NCI-H345 treated with DMSO at 0.1 percent for 48 hours (cell line): ENCODE data around the gene KIRREL3.

ENCODE experiments used
- DNase-seq: peaks from one replicate; lab custom pipeline; 2025; ENCODE audit not compliant: unreplicated experiment; lab: John Stamatoyannopoulos, UW

KIRREL3 gene

DNA sequence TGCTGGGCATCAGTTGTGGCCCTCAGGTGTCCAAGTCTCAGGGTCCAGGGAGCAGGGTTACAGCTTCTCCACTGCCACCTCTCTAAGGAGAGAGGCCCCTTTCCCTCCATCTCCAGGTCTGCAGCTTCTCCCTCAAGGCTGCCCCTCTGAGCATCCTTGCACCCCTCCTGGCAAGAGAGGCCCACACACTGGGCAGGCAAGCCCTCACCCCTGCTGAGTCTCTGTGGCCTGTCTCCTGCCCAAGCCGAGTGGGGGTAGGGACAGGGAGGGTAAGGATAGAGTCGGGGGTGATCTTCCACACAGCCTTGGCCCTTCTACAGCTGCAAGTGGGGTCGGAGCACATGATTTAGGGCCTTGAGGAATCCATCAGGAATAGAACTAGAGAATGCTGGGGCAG lies 568.5 kb downstream of the KIRREL3 start:
- DNase-seq, result no peak

DNA sequence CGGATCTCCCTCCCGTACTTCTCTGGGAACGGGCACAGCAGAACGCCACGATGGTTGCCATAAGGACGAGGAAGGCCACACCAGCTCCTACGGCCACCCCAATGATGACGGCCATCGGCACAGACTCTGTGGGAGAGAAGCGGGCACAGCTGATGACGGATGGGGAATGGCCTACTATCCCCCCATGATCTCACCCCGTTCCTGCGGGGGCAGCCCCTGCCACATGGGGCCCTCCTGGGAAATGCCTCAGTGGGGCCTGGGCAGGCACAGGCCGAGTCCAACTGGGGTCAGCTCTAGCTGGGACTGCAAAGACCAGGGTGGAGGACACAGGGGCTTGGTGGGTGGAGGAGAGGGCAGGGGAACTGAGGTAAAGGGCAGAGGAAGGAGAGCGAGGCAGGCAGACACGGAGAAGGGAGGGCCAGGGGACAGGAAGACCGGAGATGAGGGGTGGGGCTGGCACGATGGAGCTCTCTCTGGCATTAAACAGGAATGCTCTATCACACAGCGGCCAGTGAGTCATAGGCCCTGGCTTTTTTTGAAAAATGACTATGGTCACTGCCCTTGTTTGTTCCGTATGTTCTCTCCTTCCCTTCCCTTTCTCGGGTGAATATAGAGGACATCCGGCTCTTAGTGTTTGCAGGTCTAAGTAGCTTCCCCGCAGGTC lies 569.0 kb downstream of the KIRREL3 start:
- DNase-seq, result no peak

DNA sequence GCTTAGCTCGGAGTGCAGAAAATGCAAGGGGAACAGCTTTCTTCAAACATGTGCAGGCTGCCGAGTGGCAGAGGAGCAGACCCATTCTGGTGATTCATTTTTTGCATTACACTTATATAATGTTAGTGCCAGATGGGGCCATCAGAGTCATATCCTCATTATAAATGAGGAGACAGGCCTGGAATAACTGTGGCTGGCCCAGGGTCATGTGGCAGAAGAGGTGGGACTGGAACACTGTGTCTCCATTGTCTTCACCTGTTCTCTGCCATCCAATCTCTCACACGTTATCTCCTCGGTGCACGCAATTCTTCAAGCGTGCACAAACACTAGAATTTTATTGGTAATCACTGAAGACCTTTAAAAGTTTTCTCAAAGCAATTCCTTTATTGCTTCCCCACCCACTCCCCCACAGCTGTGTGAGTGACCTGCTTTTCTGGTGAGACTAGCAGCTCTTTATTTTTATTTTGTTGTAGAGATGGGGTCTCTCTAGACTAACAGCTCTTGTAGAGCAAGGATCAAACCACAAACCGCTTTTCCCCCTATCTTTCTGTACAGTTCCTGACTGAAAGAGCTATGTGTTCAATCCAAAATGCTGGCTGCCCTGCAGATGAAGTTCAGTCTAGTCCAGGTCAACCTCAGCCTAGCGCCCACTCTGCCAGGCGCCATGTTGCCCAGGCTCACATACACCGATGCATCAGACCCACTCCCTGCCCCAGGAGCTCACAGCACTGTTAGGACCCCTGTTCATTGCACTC lies 569.8 kb downstream of the KIRREL3 start:
- no peak for DNase-seq

DNA sequence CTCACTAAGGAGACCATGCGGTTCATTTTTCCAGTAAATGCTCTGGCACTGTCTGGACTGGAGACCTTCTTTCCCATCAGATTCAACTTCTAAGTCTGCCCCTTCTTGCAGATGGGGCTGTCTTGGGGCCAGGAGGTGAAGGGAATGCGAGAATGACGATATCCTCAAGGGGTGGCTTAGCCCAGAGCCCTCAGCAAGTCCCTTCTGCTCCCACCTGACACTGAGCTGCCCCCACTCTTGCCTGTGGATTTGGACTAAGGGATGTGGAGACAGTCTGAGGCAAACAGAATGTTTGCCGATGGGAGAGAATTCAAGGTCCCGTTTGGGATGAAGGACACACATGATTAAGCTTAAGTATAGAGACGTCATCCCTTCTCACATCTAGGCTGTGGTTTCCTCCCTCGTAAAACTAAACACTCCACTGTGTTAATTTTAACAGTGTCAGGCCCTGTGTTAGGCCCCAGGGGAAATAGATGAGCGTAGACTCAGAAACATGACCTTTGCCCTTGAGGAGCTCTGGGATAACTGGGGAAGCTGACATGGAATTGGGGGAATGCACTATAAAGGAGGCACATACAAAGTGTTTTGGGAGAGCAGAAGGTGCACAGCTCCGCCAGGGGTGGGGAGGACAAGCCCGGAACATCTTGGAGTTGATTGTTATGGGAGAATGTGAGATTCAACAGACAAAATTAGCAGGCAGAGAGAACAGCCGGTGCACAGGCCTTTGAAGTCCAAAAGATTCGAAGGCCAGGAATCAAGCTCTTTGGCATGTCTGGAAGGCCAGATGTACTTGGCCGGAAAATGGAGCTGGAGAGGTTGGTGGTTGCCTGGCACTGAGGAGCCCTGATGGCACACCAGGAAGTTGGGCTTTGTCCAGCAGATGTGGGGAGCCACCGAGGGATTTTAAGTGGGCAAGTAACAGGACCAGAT lies 573.5 kb downstream of the KIRREL3 start:
- DNase-seq, result no peak

DNA sequence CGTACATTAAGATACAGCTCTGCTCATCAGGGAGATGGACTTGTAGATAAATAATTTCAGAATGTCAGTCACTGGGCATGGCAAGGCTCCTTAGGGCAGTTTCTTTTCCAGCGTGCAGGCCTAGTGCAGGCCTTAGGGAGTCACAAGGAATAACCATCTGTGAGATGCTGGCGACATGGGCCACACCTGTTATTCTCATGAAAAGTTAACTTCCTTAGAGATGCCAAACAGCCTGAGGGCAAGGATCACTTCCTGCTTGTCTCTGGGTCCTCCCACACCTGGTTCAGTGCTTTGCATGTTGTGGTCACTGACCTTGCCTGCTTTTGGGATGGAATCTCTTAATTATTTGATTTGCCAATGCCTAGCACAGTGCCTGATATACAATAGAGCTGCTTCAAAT lies 574.5 kb downstream of the KIRREL3 start:
- DNase-seq, result no peak

DNA sequence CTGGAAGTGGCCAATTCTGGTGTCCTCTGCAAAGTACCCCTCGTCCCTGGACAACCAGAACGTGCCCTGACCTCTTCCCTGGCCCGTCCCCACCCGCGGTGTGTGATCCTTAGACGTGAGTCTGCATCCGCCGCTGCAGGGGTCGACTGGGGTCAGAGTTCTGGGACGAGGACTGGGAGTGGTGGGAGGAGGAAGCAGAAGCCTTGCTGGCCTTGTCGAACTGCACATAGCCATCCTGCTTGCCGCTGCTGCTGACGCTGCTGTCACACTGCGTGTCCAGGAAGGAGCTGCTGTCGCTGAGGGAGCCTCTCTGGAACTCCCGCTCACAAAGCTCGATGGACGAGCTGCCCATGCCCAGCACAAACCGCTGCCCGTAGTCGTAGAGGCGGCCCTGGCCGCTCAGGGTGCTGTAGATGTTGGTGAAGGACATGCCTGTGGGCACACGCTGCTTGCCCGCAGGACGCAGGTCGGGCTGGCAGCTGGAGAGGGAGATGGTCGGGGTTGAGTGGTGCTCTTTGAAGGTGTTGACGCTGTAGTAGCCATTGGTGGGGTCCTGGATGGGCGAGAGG lies 576.0 kb downstream of the KIRREL3 start:
- DNase-seq, result no peak

DNA sequence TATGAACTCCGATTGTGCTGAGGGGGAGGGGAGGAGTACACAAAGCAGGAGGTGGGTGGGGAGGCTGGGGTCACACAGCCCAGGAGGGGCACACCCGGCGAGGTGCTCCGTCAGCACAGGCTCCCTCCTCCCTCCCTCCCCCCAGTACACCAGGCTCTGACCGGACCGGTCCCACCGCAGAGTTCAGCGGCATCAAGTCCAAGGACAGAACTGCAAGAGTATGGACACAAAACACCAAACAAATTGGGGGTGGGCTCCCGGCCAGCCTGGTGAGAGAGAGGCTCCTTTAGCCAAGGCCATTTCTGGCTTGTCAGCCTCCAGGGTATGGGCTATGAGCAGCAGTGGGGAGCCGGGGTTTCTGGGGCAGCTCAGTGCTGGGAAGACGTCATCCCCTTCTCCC lies 576.8 kb downstream of the KIRREL3 start:
- DNase-seq, result no peak

DNA sequence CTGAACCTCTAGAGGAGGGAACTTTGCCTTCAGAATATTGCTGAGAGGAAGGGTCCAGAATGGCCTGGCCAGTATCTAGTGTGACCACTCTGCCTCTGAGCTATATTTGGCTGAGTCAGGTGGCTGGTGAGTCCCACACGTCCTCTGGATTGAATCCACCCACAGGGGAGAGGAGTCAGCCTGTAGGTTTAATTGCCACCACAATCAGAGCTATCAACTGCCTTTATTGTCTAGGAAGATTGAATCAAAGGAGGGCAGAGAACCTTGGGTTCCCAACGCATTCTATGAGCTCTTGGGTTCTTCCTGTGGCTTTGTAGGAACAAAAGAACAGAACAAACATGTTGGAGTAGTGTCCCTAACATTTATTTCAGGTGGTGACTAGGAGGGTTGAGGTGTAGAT lies 577.4 kb downstream of the KIRREL3 start:
- no peak for DNase-seq

DNA sequence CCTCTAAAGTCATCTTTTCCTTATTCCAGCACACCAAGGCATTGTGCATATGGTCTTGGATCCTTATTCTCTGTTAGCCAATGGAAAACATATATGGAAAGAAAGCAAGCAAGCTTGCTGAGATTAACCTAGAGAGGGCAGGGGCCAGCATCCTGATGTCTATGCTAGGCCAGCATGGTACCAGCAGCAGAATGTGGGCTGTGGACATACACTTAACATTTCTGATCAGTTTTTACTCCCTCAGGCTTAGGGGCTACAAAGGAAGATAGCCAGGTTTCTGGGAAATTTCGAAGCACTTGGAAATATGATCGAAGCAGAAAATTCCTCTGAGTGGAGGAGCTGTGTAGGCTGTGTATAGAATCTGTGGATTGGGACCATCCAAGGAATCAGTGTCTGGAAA lies 578.1 kb downstream of the KIRREL3 start:
- DNase-seq, result no peak

DNA sequence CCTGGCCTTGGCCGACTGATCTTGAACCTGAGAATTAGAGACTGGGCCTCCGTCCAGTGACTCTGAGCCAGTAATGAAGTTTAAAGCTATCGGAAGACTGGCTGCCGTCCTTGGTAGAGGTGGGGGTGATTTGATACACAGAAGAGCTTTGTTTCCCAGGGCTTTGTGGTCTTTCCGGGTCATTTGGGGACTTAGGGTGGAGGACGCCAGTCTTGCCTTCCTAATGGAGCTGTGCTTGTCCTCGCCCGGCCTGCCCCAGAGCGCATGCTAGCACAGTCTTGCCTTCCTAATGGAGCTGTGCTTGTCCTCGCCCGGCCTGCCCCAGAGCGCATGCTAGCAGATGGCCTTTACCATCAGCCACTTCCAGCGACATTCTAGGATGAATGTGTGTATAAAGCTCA lies 579.3 kb downstream of the KIRREL3 start:
- DNase-seq, result no peak

DNA sequence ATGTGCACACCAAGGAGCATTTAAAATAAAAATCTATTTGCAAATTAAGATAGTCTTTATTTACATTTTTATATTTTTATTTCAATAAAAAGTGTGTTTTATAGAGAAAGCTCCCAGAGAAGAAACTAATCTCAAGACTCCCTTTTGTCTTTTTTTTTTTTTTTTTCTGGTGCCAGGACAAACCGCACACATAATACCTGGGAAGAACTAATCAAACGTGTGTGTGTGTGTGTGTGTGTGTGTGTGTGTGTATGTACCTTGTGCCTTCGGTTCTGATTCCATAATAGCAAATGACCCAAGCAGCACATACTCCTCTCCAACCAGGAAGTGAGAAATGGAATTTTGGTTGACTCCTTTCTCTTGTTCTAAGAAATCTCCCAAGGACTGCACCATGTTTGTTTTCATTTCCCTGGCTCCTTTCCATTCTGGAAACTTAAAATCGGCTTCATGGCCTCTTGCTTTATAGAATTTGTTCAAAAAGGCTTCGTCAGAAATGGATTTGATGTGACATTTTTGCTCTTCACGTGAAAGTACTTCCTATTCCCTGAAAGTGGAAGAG lies 579.8 kb downstream of the KIRREL3 start:
- no peak for DNase-seq

DNA sequence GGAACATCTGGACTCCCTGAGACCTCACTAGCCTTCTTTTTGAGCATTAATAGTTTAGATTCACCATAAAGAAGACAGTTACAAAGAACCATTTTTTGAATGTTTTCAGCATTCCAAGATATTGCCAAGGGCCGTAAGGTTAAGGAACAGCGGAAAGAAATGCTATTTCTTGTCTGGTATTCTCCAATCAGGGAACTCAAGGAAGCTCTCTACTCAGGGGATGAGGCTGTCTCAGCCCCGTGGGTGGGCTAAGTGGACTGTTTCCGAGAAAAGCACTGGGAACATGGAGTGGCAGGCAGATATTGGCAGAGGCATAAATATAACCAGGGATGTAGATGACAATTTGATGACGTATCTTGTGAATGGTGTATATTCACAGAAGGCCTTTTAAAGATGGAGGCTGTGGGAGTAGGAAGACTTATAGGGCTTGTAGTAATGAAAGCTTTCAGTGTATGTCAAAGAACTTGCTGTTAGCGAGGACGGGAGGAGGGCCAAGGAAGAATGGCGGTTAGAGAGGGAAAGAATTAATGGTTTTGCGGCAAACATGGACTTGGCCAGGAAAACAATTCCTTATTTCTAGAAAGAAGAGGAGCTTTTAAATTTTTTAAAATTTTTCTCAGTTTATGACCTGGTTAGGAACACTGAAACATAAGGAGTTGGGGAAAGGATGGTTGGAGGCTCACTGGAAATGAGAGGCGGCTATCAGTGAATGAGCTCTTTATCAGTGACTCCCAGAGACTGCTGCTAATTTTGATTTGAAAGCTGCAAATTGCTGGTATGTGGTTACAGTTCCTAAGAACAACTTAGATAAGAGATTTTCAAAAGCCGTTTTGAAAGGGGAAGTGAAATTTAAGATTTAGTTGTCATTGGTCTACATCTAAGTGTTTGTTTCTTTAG lies 580.5 kb downstream of the KIRREL3 start:
- no peak for DNase-seq

DNA sequence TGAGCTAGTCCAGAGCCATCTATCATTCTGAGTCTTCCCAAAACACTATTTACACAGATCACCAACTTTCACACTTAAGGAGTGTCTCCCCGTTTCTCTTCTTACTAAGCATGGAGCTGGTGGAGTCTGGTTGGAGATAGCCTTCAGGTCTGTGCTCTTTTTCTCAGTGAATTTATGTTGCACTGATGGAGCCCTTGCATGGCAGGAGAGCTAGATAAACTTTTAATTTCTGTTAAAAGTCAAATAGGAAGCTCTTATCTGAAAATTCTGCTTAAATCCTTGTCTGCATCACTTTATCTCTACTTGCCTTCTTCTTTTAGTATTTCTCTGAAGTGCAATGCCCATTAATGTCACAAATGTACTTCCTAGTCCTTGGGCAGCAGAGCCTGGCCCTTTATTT lies 581.7 kb downstream of the KIRREL3 start:
- no peak for DNase-seq

DNA sequence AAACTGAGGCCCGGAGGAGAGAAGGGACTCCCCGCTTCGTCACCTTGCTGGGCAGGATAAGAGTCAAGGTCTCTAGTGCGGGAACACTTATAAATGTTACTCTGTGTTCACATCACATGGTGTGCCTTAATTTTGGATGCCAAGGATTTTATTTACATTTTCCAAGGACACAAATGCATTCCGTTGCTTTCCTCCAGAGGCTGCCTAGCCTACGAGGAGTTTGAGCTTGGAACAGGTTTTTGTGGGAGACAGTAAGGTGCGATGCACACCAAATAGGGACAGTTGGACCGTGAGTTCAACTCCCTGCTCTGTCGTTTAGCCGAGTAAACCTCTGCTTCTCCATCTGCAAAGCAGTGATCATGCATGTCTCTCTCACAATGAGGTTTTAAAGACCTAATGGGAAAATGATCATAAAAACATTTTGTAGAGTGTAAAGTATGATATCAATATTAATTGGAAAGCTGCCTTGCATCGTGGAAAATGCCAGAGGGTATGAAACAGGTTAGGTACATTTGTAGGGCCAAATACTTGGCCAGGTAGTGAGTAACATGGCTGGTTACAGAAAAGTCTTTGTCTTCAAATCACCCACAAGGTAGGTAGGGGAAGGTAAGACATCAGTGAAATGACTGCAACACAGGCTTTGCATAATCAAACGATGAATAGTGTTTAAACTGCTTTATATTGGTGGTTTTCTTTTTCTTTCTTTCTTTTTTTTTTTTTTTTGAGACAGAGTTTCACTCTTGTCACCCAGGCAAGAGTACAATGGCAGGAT lies 583.3 kb downstream of the KIRREL3 start:
- no peak for DNase-seq

DNA sequence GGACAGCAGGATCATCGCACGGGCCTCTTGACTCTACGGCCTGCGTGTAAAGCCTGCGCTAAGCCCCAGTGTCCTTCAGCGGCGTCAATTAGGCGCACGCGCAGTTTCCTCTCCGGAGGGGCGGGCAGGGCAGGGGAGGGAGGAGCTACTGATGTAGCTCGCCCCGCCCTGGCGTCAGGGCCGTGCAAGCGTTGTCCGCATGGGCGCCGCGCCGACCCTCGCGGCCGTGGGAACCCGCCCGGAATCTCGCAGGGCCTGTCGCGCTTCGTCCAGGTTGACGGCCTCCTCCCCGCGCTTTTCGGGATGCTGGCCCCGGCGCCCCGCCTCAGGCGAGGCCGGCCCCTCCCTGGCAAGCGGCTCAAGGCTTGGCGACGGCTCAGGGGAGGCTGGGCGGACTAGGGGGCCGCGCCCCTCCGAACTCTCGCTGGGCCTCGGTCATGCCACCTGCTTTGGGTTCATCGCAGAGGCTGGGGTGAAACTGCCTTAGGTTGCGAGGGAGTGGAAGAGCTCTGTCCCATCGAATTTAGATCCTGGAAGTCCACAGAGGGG lies 584.0 kb downstream of the KIRREL3 start:
- DNase-seq, result no peak

DNA sequence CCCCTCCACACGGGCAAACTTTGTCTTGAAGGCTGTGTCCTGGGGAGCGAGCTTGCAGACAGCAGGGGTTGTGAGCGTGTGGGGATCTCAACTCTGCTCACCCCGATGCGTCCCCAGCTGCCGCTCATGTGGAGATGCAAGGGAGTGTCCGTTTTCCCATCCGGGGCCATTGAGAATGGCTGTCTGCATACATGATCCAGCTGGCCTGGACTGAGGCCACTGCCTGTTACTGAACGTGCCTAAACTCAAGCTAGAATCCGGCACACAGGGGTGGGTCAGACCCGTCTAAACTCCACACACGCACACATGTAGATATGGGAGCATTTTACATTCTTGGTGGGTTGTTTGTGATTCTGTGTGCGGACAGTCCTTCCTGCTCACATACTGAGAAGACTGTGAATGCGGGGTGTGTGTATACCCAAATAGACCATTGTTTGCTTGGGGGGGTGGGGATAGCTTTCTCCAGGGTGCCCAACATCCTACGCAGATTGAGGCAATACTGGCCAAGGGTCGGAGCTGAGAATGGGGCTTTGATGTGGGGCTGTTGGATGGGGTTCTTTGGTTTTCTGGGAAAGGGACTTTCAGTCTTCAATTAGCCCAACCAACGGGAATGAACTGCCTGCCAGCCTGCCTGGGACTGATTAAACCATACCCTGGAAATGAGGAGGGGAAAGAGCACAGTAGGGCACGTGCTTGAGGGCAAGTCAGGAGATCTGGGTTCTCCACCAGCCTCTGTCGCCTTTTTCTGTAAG lies 584.7 kb downstream of the KIRREL3 start:
- DNase-seq, result no peak

DNA sequence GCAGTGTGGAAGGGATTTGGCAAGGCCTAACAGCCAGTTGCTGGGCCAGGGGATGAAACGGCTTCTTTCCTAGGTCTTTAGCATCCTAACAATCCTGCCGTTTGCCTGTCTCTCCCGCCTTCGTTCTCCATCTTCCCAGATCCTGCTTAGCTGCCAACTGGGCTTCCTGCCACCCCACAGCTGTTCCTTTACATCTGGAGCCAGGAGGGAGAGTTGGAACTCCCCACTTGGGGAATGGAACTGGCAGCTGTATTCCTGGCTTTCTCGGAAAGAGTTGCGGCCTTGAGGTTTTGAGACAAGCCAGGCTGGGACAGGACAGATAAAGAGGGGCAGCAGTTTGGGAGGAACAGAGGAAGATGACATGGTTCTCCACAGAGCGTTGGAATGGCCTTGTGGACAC lies 585.4 kb downstream of the KIRREL3 start:
- DNase-seq, result no peak

DNA sequence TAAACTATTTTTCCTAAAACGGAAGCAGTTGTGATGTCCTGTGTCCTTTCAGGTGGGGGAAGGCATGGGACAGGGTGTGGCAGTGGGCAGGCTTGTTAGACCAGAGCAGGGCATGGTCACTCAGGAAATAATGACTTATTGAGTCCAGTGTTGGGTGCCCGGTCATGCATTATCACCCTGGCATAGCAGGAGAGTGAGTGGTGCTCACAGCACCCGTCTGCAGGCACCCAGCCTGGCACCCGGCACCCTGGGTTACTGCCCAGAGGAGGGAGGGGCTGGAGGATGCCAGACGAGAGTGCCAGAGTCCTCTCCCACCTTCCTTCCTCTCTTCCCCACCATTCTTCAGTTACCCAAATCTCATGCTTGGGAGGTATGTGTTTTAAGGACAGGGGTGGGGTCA lies 586.0 kb downstream of the KIRREL3 start:
- no peak for DNase-seq
